CD14-positive monocyte (primary cell): Measurements from ENCODE around the gene THRAP3. TPM values are rescaled to one million over a fixed set of nuclear protein-coding genes. Genes with fewer than 3 reads are reported as not detected.

Source experiments
- DNase-seq, 3 donors: peaks; one replicate each; pipeline ENCODE4 v3.0.0-alpha.2; 2011 to 2022
- H2AFZ ChIP-seq: 2 replicates; pipeline ENCODE4 v1.6.0; 2012; ENCODE audit warnings: mild to moderate bottlenecking, low read depth, low read length, inconsistent platforms; ENCODE audit not compliant: insufficient read depth, poor library complexity, severe bottlenecking
- H3K27ac ChIP-seq, 2 donors: 1 replicate in 1 of 2; 2 replicates in 1 of 2; pipeline ENCODE4 v1.5.1; 2012 to 2013; ENCODE audit warnings: low read length in 2 of 2, control low read depth in 1 of 2, inconsistent platforms in 1 of 2, low read depth in 1 of 2, mild to moderate bottlenecking in 1 of 2
- H3K27me3 ChIP-seq, 2 donors: one replicate each; pipeline versions ENCODE4 v1.6.0 to v1.6.1; 2011 to 2013; ENCODE audit warnings: low read length in 2 of 2; ENCODE audit not compliant: control insufficient read depth in 2 of 2, insufficient read depth in 2 of 2
- H3K36me3 ChIP-seq, 2 donors: replicated peaks in 1 of 2; 1 replicate in 1 of 2; 2 replicates in 1 of 2; pipeline versions ENCODE4 v1.5.1 to v1.6.1; 2012 to 2013; ENCODE audit warnings: low read length in 2 of 2, control low read depth in 1 of 2, inconsistent platforms in 1 of 2, mild to moderate bottlenecking in 1 of 2; ENCODE audit not compliant: insufficient read depth in 2 of 2, control insufficient read depth in 1 of 2
- H3K4me1 ChIP-seq, 2 donors: 1 replicate in 1 of 2; 2 replicates in 1 of 2; pipeline versions ENCODE4 v1.5.1 to v1.6.1; 2012 to 2013; ENCODE audit warnings: low read length in 2 of 2, control low read depth in 1 of 2, inconsistent platforms in 1 of 2, mild to moderate bottlenecking in 1 of 2, moderate library complexity in 1 of 2; ENCODE audit not compliant: insufficient read depth in 2 of 2, control insufficient read depth in 1 of 2
- H3K4me2 ChIP-seq: replicated peaks from 2 replicates; pipeline ENCODE3; 2012; ENCODE audit warnings: low read length, moderate library complexity, mild to moderate bottlenecking; ENCODE audit not compliant: poor library complexity, severe bottlenecking; ENCODE audit errors: extremely low read depth
- H3K4me3 ChIP-seq, 3 experiments: fragments of 200-600 bp in 1 of 3; sonication (generic) in 1 of 3; replicated peaks in 1 of 3; 1 replicate in 2 of 3; 2 replicates in 1 of 3; pipeline ENCODE4 v1.5.1; 2011 to 2013; ENCODE audit warnings: low read length in 3 of 3, mild to moderate bottlenecking in 3 of 3, control low read depth in 2 of 3, low read depth in 2 of 3, inconsistent platforms in 1 of 3, moderate library complexity in 1 of 3
- H3K79me2 ChIP-seq: 2 replicates; pipeline ENCODE4 v1.6.0; 2012; ENCODE audit warnings: mild to moderate bottlenecking, control low read depth, inconsistent platforms, low read length, moderate library complexity; ENCODE audit not compliant: insufficient read depth
- H3K9ac ChIP-seq: 2 replicates; pipeline ENCODE4 v1.6.0; 2017; ENCODE audit warnings: low read length, mild to moderate bottlenecking; ENCODE audit not compliant: insufficient read depth, poor library complexity, severe bottlenecking
- H3K9me3 ChIP-seq, 2 donors: replicated peaks in 1 of 2; 1 replicate in 1 of 2; 2 replicates in 1 of 2; pipeline versions ENCODE4 v1.5.1 to v1.6.1; 2012 to 2013; ENCODE audit warnings: low read length in 2 of 2, control low read depth in 1 of 2; ENCODE audit not compliant: control insufficient read depth in 1 of 2, insufficient read depth in 1 of 2
- H4K20me1 ChIP-seq: 2 replicates; pipeline ENCODE4 v1.6.0; 2012; ENCODE audit warnings: mild to moderate bottlenecking, low read length, control low read depth, moderate library complexity; ENCODE audit not compliant: insufficient read depth
- H3K27ac Mint-ChIP-seq, 7 donors: one replicate each; pipeline ENCODE4 v1.8.0; 2020; ENCODE audit warnings: mild to moderate bottlenecking in 7 of 7, mixed read lengths in 7 of 7, moderate library complexity in 6 of 7, inconsistent platforms in 2 of 7
- H3K27me3 Mint-ChIP-seq, 3 donors: one replicate each; pipeline ENCODE4 v1.8.0; 2021 to 2022; ENCODE audit warnings: low read depth in 3 of 3, mild to moderate bottlenecking in 3 of 3, mixed read lengths in 3 of 3, moderate library complexity in 3 of 3, inconsistent platforms in 1 of 3
- H3K36me3 Mint-ChIP-seq, 2 donors: one replicate each; pipeline ENCODE4 v1.8.0; 2020; ENCODE audit warnings: mixed read lengths in 2 of 2, inconsistent platforms in 1 of 2, mild to moderate bottlenecking in 1 of 2
- H3K4me1 Mint-ChIP-seq: one replicate; pipeline ENCODE4 v1.8.0; 2020; ENCODE audit warnings: mild to moderate bottlenecking, mixed read lengths
- H3K4me3 Mint-ChIP-seq, 2 donors: one replicate each; pipeline ENCODE4 v1.8.0; 2020; ENCODE audit warnings: mild to moderate bottlenecking in 2 of 2, mixed read lengths in 2 of 2, moderate library complexity in 1 of 2
- H3K9me3 Mint-ChIP-seq, 7 donors: one replicate each; pipeline ENCODE4 v1.8.0; 2020 to 2022; ENCODE audit warnings: mixed read lengths in 7 of 7, mild to moderate bottlenecking in 6 of 7, moderate library complexity in 6 of 7, inconsistent platforms in 2 of 7
- WGBS: methylation state at CpG from one replicate; pipeline ENCODE4 v1.1.5; 2013; ENCODE audit warnings: missing lambda C conversion rate; ENCODE audit not compliant: insufficient coverage; 5-methylcytosine and 5-hydroxymethylcytosine counted together
- intact Hi-C, 2 donors: fragments of 100-400 bp; cut with micrococcal nuclease; formaldehyde crosslinking; loops; one replicate each; pipeline versions ENCODE4 v1.15.0 to v1.15.1; 2023
- polyA plus RNA-seq, 3 donors: library from polyadenylated mRNA; depleted of rRNA in 1 of 3; unstranded in 2 of 3; stranded (reverse) in 1 of 3; fragments of 300-500 nt in 2 of 3; fragments of >200 nt in 1 of 3; fragmentation: Illumina TruSeq in 2 of 3; gene quantifications; 1 replicate in 2 of 3; 2 replicates in 1 of 3; pipeline ENCODE4 v1.2.3, GENCODE V29; 2012 to 2021
- TF ChIP-seq, protein P1 (sequence below): fragments of 200-600 bp; IDR thresholded peaks from one replicate; pipeline ENCODE4 v1.8.0; 2022; ENCODE audit warnings: antibody characterized with exemption, mild to moderate bottlenecking

THRAP3 gene
- polyA plus RNA-seq, 3 donors, result 30.1 to 63.4 (median 35.7) TPM

DNA sequence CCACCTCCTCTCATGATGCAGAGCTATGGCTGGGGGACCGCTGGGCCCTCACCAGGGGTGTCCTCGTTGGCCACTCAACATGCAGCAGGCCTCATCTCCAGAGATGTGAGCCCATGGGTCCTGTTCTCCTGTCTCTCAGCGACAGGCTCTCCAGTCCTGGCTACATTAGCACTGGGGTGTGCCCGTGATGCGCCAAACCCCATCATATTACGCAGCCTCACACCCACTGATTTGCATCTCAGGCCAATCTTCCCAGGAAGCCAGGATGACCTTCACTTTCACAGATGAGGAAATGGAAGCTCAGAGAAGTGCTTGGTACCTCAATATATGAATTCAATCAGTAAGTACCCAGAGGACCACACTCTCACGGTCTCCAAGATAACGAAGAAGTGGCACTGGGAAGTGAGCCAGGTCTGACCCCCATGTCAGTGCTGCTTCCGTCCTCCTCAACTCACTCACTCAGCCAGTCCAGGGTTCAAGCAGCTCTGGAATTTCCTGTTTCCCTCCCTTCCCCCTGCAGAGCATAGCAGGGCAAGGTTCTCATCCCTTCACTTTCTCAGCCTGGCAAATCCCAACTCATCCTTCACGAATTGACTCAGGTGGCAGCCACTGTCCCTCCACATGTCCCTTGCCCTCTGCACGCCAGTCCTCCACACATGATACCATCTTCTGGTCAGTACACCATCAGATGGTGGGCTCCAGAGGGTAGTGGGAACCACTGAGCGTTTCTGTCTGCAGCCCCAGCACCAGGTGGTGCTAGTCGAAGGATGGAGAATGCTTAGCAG is 128.1 kb downstream of the THRAP3 start:
- peaks cover 64 to 77% of the 10 kb centered on the region in 2 donors for H3K36me3 ChIP-seq
- Mint-ChIP-seq H3K4me1 (peaks cover 37% of the 10 kb centered on the region), H3K36me3 (peaks cover 77 to 89% of the 10 kb centered on the region in 2 donors), H3K27me3 (no peaks in the 10 kb centered on the region), H3K9me3 (peaks cover 0 to 2% (median 0%) of the 10 kb centered on the region in 7 donors), H3K27ac (peak overlapping the region in 5 of 7 donors; percentile 7 to 65 (median 42)), H3K4me3 (no peak overlapping the region)
- peaks cover 34 to 41% of the 10 kb centered on the region in 2 donors for H3K4me1 ChIP-seq
- H2AFZ ChIP-seq, result no peak overlapping the region
- no peaks in the 10 kb centered on the region for H3K79me2 ChIP-seq
- TF ChIP-seq, protein P1, sequence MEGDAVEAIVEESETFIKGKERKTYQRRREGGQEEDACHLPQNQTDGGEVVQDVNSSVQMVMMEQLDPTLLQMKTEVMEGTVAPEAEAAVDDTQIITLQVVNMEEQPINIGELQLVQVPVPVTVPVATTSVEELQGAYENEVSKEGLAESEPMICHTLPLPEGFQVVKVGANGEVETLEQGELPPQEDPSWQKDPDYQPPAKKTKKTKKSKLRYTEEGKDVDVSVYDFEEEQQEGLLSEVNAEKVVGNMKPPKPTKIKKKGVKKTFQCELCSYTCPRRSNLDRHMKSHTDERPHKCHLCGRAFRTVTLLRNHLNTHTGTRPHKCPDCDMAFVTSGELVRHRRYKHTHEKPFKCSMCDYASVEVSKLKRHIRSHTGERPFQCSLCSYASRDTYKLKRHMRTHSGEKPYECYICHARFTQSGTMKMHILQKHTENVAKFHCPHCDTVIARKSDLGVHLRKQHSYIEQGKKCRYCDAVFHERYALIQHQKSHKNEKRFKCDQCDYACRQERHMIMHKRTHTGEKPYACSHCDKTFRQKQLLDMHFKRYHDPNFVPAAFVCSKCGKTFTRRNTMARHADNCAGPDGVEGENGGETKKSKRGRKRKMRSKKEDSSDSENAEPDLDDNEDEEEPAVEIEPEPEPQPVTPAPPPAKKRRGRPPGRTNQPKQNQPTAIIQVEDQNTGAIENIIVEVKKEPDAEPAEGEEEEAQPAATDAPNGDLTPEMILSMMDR, result no peak
- no peak overlapping the region for H3K9ac ChIP-seq
- H3K4me2 ChIP-seq, result no peak overlapping the region
- H3K4me3 ChIP-seq, result no peak overlapping the region
- H3K27ac ChIP-seq, result peak overlapping the region in 1 of 2 donors; percentile 72
- intact Hi-C loops, result no loop called here
- WGBS, result 83% methylated on average over 7 of the region's 13 CpGs
- no peaks in the 10 kb centered on the region for H3K27me3 ChIP-seq
- no peak for DNase-seq
- H4K20me1 ChIP-seq, result peaks cover 88% of the 10 kb centered on the region
- no peaks in the 10 kb centered on the region for H3K9me3 ChIP-seq

DNA sequence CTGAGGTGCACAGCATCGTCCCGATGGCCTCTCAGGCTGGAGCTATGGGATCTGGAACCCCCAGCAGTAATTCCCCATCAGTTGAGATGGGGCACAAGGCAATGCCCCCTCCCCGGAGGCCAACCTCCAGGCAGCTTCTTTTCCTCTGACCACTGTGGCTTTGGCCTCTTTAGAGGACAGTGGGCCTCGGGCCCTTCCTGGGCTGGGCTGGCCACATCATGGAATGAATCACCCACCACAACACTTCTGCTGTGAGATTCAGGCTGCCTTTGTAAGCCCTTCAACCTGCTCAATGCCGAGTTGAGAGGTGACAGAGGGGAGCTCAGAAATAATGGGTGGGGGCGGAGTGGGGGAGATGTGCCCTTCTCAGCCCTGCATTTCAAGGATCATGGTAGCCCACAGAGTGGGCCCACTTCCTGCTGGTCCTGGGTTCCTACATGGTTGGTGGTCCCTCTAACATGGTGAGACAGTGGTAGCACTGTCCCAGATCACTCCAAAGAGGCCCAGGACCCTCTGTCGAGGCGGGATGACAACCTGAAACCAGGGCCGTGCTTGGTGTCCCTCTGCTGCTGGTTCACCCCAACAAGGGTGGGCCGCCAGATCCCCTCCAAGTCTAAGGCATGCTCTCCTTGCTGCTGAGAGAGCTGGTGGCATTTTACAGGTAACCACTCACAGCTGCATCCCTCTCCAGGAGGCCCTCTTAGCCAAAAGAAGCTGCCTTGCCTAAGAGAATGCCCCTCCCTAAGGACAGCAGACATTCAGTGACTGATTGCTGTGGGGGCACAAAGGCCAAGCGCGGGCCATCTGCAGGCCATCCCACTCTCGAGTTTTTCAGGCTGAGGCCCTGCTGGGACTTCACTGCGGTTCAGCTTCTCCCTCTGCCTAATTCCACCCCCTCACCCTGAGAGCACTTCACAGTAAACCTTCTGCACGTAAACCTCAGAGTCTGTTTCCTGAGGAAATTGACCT is 129.0 kb downstream of the THRAP3 start:
- TF ChIP-seq, protein P1, result no peak
- no peaks in the 10 kb centered on the region for H3K27me3 ChIP-seq
- Mint-ChIP-seq H3K36me3 (peaks cover 78 to 89% of the 10 kb centered on the region in 2 donors), H3K9me3 (peaks cover 0 to 2% (median 0%) of the 10 kb centered on the region in 7 donors), H3K27me3 (no peaks in the 10 kb centered on the region), H3K4me1 (peaks cover 37% of the 10 kb centered on the region), H3K27ac (peak overlapping the region in 2 of 7 donors; percentile 50 to 65), H3K4me3 (no peak overlapping the region)
- H3K27ac ChIP-seq, result no peak overlapping the region
- H3K79me2 ChIP-seq, result no peaks in the 10 kb centered on the region
- H4K20me1 ChIP-seq, result peaks cover 91% of the 10 kb centered on the region
- WGBS, result 87% methylated on average over 11 of the region's 15 CpGs
- peaks cover 34 to 41% of the 10 kb centered on the region in 2 donors for H3K4me1 ChIP-seq
- intact Hi-C loops, result no loop called here
- H3K9ac ChIP-seq, result no peak overlapping the region
- DNase-seq, result no peak
- H3K36me3 ChIP-seq, result peaks cover 62 to 77% of the 10 kb centered on the region in 2 donors
- H3K4me3 ChIP-seq, result no peak overlapping the region
- no peak overlapping the region for H3K4me2 ChIP-seq
- H3K9me3 ChIP-seq, result no peaks in the 10 kb centered on the region
- no peak overlapping the region for H2AFZ ChIP-seq
